HEK293T (cell line): Measurements from ENCODE around the gene ICA1.
"Not testable (repeated sequence)": the region's sequence is repeated elsewhere in the genome, so short reads cannot be mapped to it uniquely, and the experiment has no call there.

ENCODE experiments used
- CTCF ChIA-PET: fragments of 350-600 bp; formaldehyde crosslinking; extraction: SDS; loops from one replicate; lab custom pipeline; 2021; ENCODE audit warnings: antibody characterized with exemption, inconsistent platforms; lab: Yijun Ruan, JAX
- POLR2A ChIA-PET: fragments of 350-600 bp; formaldehyde crosslinking; extraction: SDS; loops from one replicate; lab custom pipeline; 2020; ENCODE audit warnings: antibody characterized with exemption, inconsistent platforms; lab: Yijun Ruan, JAX
- DNase-seq: peaks from one replicate; pipeline ENCODE4 v3.0.0; 2012; ENCODE audit warnings: mixed read lengths; ENCODE audit errors: extremely low spot score
- ARNT ChIP-seq: fragments of 450-650 bp; IDR thresholded peaks from 2 replicates; pipeline ENCODE4 v1.6.1; 2017; ENCODE audit warnings: mild to moderate bottlenecking
- BHLHE40 ChIP-seq: fragments of 450-650 bp; IDR thresholded peaks from 2 replicates; pipeline ENCODE4 v1.6.1; 2016; ENCODE audit warnings: mild to moderate bottlenecking, moderate library complexity, borderline replicate concordance
- CTBP1 ChIP-seq: fragments of 450-650 bp; IDR thresholded peaks from 2 replicates; pipeline ENCODE4 v1.6.1; 2016; ENCODE audit warnings: borderline replicate concordance
- ELF4 ChIP-seq: fragments of 450-650 bp; IDR thresholded peaks from 2 replicates; pipeline ENCODE4 v1.6.1; 2017; ENCODE audit warnings: antibody characterized with exemption
- FOXA1 ChIP-seq: fragments of 450-650 bp; IDR thresholded peaks from 2 replicates; pipeline ENCODE4 v1.6.1; 2016; ENCODE audit warnings: mild to moderate bottlenecking
- FOXK2 ChIP-seq: fragments of 450-650 bp; IDR thresholded peaks from 2 replicates; pipeline ENCODE4 v1.6.1; 2016; ENCODE audit warnings: mild to moderate bottlenecking
- FOXM1 ChIP-seq: fragments of 450-650 bp; IDR thresholded peaks from 2 replicates; pipeline ENCODE4 v1.6.1; 2017; ENCODE audit warnings: mild to moderate bottlenecking, borderline replicate concordance
- HDGF ChIP-seq: fragments of 450-650 bp; IDR thresholded peaks from 2 replicates; pipeline ENCODE4 v1.6.1; 2017; ENCODE audit warnings: antibody characterized with exemption, borderline replicate concordance
- L3MBTL2 ChIP-seq: fragments of 450-650 bp; conservative IDR thresholded peaks from 2 replicates; pipeline ENCODE4 v1.6.1; 2016; ENCODE audit warnings: mild to moderate bottlenecking
- LEF1 ChIP-seq: fragments of 450-650 bp; IDR thresholded peaks from 2 replicates; pipeline ENCODE4 v1.6.1; 2017; ENCODE audit warnings: mild to moderate bottlenecking, borderline replicate concordance
- NFRKB ChIP-seq: fragments of 450-650 bp; IDR thresholded peaks from 2 replicates; pipeline ENCODE4 v1.6.1; 2016; ENCODE audit warnings: mild to moderate bottlenecking, moderate library complexity
- PKNOX1 ChIP-seq: fragments of 450-650 bp; IDR thresholded peaks from 2 replicates; pipeline ENCODE4 v1.6.1; 2016
- SP1 ChIP-seq: fragments of 450-650 bp; IDR thresholded peaks from 2 replicates; pipeline ENCODE4 v1.6.1; 2017
- SUZ12 ChIP-seq: fragments of 450-650 bp; IDR thresholded peaks from 2 replicates; pipeline ENCODE4 v1.6.1; 2016; ENCODE audit warnings: mild to moderate bottlenecking
- TARDBP ChIP-seq: fragments of 450-650 bp; IDR thresholded peaks from 2 replicates; pipeline ENCODE4 v1.6.1; 2016
- ZNF384 ChIP-seq: fragments of 450-650 bp; IDR thresholded peaks from 2 replicates; pipeline ENCODE4 v1.6.1; 2016

Gene ICA1

GRCh38 chr7:8078418-8078817, 183.5 kb downstream of the ICA1 start:
- DNase-seq, result no peak
- CTCF ChIA-PET, result no interaction called here
- TF ChIP-seq ZNF384, result no peak
- POLR2A ChIA-PET, result no interaction called here

GRCh38 chr7:8070451-8071180, 191.4 kb downstream of the ICA1 start:
- ChIA-PET POLR2A (no interaction called here), CTCF (interaction anchor here (0.6 kb wide), 1 partner anchor 118 kb away, joined by 3 read pairs; no protein-coding TSS in a partner anchor)
- DNase-seq, result no peak
- TF ChIP-seq FOXK2 (no peak), TARDBP (no peak), ZNF384 (no peak), HDGF (no peak), SUZ12 (no peak), PKNOX1 (no peak), FOXA1 (no peak), L3MBTL2 (no peak), SP1 (no peak), NFRKB (no peak), LEF1 (no peak), ELF4 (no peak), BHLHE40 (no peak)

- ChIA-PET POLR2A (no interaction called here), CTCF (no interaction called here)
- DNase-seq, result no peak
- TF ChIP-seq FOXK2 (no peak), BHLHE40 (no peak), SUZ12 (no peak), FOXM1 (no peak), ELF4 (no peak), HDGF (no peak), PKNOX1 (no peak), CTBP1 (no peak), SP1 (no peak)
Measured at GRCh38 chr7:8068892-8069686, 192.9 kb downstream of the ICA1 start.

- POLR2A ChIA-PET, result no interaction called here
- TF ChIP-seq FOXA1, result no peak
- no peak for TF ChIP-seq FOXM1
- no peak for DNase-seq
- CTCF ChIA-PET, result no interaction called here
Measured at GRCh38 chr7:8065356-8065813, 196.6 kb downstream of the ICA1 start.

GRCh38 chr7:8064828-8065227, 197.1 kb downstream of the ICA1 start:
- TF ChIP-seq BHLHE40 (no peak), LEF1 (no peak), TARDBP (no peak), HDGF (no peak), ELF4 (no peak), FOXM1 (no peak), SUZ12 (no peak), FOXK2 (no peak), L3MBTL2 (no peak), CTBP1 (no peak), ZNF384 (no peak), PKNOX1 (no peak), NFRKB (no peak), SP1 (no peak)
- POLR2A ChIA-PET, result no interaction called here

GRCh38 chr7:8063706-8064297, 198.2 kb downstream of the ICA1 start:
- TF ChIP-seq LEF1 (no peak), ZNF384 (no peak), SUZ12 (no peak), BHLHE40 (no peak), FOXK2 (no peak), PKNOX1 (no peak), FOXA1 (no peak), TARDBP (no peak), L3MBTL2 (no peak), CTBP1 (no peak), HDGF (no peak), ARNT (no peak)
- ChIA-PET CTCF (no interaction called here), POLR2A (no interaction called here)
- DNase-seq, result no peak

More at GRCh38 chr7:8064828-8065227, 197.1 kb downstream of the ICA1 start:
- CTCF ChIA-PET, result no interaction called here
- no peak for DNase-seq

GRCh38 chr7:8063300-8063699, 198.7 kb downstream of the ICA1 start:
- POLR2A ChIA-PET, DNase-seq, CTCF ChIA-PET: not testable (repeated sequence)
